Skeletal muscle cell (primary cell): ENCODE data around the gene UBAC2.

Experiments used
- DNase-seq: peaks from one replicate; pipeline ENCODE4 v3.0.0-alpha.2; 2010; ENCODE audit warnings: low read depth
- H3K4me3 ChIP-seq: 2 replicates; pipeline ENCODE4 v1.5.1; 2011; ENCODE audit warnings: low read depth, mild to moderate bottlenecking, control low read depth, low read length, moderate library complexity

Gene UBAC2

GRCh38 chr13:99360696-99361095 lies 160.0 kb downstream of the UBAC2 start:
- DNase-seq, result no peak
- no peak overlapping the region for H3K4me3 ChIP-seq

- no peak for DNase-seq
Measured at GRCh38 chr13:99361197-99361596, 160.5 kb downstream of the UBAC2 start.

GRCh38 chr13:99362362-99362761 lies 161.7 kb downstream of the UBAC2 start:
- H3K4me3 ChIP-seq, result no peak overlapping the region
- DNase-seq, result no peak

More at GRCh38 chr13:99361197-99361596, 160.5 kb downstream of the UBAC2 start:
- no peak overlapping the region for H3K4me3 ChIP-seq

DNA sequence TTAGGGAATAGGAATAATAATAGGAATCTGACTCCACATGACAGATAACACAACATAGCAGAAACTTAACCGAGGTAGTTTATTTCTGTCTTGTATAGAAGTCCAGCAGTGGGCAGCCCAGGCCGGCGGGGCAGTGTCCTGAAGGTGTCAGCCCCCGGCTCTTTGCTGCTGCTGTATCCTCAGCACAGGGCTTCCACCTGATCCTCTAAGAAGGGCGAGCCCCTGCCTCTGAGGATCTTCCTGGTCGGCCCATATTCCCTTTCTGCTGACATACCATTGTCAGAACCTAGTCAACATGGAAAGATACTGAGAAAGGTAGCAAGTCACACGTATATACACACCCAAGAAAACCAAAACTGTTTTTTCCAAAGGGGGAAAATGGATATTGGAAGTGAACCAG lies 162.7 kb downstream of the UBAC2 start:
- H3K4me3 ChIP-seq, result no peak overlapping the region

DNA sequence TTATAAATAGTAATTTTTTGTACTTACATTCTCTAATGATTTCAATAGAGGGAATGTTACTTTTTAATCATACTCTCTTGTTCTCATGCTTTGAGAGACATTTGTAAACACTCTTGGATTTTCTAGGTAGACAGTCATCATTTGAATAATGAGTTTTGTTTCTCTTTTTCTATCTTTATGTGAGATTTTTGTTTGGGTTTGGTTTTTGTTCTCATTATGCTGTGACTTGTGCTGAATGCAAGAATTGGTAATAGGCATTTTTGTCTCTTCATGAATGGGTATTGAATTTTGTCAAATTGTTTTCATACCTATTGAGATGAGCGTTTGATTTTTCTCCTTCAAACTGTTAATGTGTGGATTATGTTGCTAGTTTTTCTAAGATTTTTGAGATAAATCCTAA lies 163.3 kb downstream of the UBAC2 start:
- H3K4me3 ChIP-seq, result no peak overlapping the region
- no peak for DNase-seq

More for the DNA sequence above, 162.7 kb downstream of the UBAC2 start:
- DNase-seq, result no peak

DNA sequence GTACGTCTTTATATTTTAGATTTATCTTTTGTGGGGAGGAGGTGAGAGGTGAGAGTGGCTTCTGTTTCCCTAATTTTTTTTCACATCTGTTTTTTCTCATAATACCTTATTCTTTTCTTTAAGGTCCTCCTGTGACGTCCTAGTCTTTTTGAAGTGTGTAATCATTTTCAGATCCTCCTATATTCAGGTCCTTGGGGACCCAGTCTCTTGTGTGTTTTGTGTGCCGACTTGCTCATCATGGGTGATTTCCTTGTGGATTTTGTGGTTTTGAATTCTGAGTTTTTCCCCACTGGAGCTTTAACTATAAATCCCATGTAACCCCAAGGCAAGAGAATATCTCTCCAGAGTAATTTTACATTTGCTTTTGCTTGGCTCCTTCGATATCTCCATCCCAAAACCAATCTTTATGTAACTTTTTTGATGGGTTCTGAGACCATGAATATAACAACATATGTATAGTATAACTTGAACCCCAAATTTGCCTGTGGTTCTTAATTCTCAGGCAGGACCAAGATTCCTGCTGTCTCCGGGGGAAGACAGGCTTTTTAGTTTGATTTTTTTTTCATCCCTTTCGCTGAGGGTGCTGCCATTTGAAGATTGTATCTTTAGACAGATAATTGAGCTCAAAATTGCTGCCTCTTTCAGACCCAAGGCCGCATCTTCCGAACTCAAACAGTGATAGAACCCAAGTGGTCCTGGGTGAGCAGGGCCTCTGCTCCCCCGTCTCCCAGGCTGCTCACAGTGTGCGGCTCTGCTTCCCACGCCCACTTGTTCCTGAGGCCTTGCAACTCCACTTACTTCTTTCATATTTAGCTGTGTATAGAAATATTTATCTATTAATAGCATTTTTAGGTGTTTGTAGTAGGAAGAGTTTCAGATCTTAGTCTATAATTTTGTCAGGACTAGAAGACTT lies 165.7 kb downstream of the UBAC2 start:
- DNase-seq, result no peak
- H3K4me3 ChIP-seq, result no peak overlapping the region

DNA sequence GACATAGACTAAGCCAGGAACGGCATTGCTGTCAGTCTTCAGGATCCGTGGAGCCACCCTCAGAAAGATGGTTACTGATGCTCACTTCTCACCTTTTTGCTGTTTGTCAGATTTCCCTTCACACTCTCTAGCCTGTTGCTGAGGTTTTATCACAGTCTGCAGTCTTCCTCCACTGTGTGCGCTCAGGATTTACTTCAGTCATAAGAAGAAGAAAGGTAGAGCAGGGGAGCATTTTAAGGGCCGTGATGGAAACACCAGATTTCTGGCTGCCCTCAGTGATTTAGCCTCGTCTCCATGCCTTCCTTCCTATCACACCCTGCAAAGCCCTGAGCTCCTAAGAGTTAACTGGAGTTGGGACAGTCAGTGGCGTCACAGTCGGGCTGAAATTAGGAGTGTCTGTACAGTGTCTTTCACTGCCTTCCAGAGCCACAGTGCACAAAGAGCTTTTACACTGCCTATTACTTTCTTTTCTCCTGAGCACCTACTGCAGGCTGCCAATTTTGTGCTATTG lies 166.5 kb downstream of the UBAC2 start:
- H3K4me3 ChIP-seq, result no peak overlapping the region
- no peak for DNase-seq

GRCh38 chr13:99367663-99368448 lies 167.2 kb downstream of the UBAC2 start:
- DNase-seq, result no peak
- H3K4me3 ChIP-seq, result no peak overlapping the region

- no peak for DNase-seq
- no peak overlapping the region for H3K4me3 ChIP-seq
Measured at GRCh38 chr13:99370481-99371275, 170.0 kb downstream of the UBAC2 start.

- no peak overlapping the region for H3K4me3 ChIP-seq
- no peak for DNase-seq
Measured at GRCh38 chr13:99371956-99372355, 171.3 kb downstream of the UBAC2 start.

DNA sequence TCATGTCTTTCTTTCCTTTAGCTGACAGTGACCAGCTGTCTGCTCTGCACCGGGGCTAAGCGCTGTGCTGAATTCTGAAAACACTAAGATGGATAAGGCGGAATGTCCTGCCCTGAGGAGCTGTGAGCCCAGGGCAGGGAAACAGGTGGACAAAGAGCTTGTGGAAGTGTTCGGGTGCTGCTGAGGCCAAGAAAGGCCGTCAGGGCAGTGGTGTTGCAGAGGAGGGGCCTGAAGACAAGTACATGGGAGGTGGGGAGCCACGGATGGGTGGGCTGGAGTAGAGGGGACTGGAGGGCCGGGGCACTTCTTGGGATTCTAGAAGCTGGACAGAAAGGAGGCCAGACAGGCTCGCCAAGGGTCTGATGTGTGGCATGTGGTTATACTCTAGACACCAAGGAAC lies 172.8 kb downstream of the UBAC2 start:
- H3K4me3 ChIP-seq, result no peak overlapping the region
- DNase-seq, result no peak

DNA sequence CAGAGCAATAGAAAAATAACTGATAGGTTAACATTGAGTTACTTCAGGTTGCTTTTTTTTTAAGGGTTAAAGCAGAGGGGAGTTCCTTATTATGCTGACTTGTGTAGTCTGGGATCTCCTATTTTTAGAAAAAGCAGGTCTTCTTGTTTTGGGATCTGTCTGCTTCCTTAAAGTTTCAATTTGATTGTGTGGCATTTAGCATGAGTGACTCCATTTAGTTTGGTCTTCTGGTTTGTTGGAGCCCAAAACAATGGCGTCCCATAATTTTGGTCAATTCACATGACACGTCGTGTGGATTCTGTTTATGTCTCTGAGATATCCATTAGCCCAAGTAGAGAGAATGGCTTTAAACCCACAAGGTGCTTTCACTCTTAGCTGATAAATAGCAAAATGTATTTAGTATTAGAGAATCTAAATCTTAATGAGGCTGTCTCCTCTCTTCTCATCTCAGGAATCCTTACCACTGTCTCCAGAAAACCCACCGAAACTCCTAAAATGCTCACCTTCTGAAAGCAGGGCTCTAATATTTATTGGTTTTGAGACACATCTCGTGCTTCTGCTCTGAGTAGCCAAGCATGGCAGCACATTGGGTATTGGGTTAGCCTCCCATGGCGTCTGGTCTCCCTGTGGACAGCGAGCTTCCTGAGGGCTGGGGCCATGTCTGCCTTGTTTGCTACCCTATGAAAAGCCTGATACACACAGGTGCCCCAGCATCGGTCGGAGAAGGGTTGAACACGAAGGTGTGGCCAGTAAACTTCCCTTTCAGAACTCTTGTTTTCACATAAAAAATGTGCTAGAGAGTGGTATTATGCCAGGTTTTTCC lies 173.7 kb downstream of the UBAC2 start:
- no peak overlapping the region for H3K4me3 ChIP-seq

GRCh38 chr13:99374994-99375737 lies 174.5 kb downstream of the UBAC2 start:
- no peak for DNase-seq
- H3K4me3 ChIP-seq, result no peak overlapping the region

More for the DNA sequence above, 173.7 kb downstream of the UBAC2 start:
- no peak for DNase-seq

DNA sequence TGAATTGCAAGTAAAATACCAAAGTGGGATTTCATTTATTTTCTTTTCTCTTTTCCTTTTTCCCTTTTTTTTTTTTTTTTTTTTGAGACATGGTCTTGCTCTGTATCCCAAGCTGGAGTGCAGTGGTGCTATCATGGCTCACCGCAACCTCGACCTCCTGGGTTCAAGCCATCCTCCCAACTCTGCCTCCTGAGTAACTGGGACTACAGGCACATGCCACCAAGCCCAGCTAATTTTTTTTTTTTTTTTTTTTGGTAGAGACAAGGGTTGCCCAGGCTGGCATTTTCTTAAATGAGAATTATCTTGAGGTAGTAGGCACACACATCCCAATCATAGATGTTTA lies 175.1 kb downstream of the UBAC2 start:
- no peak for DNase-seq
- H3K4me3 ChIP-seq, result no peak overlapping the region

DNA sequence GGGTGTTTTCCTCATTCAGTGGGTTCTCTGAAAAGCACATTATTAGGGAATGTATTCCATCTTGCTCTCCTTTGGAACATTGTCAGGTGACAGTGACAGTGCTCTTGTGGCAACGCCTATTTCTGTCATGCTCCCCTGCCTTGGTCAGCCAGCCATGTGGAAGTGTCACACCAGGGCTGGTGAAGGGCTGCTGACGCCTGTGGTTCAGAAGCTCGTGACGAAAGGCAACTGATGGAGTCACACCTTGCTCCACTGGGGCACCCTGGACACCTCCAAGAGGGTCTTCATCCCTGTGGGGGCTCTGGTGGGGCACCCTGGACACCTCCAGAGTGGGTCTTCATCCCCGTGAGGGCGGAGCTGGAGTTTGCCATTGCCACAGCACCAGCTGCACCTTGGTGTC lies 175.5 kb downstream of the UBAC2 start:
- no peak for DNase-seq
- no peak overlapping the region for H3K4me3 ChIP-seq

DNA sequence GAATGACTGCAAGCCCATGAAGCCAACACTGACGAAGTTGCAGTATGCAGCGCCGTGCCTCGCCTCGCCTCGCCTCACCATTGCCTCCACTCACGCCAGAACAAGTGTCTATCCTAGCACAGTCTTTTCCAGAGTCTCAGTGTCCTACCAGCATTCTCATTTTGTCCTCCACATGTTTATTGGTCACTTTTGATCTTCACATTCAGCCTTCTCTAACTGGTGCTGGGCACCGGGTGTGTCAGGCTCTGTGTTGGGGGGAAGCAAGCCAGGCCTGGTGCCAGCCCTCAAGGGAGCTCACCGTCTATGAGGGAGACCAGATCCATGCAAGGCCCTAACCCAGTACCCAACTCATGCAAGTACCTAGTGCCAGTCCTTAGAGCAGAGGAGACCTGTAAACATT lies 176.3 kb downstream of the UBAC2 start:
- H3K4me3 ChIP-seq, result no peak overlapping the region
- DNase-seq, result no peak

- no peak overlapping the region for H3K4me3 ChIP-seq
- DNase-seq, result no peak
Measured at GRCh38 chr13:99377641-99378040, 177.0 kb downstream of the UBAC2 start.
